T-helper 1 cell treated with Interleukin-12 subunit alpha and Interleukin-12 subunit beta and Interleukin-4 antibody, amounts not matched to agents 30 ng/mL and 1 ng/mL, for 36 hours (primary cell): ENCODE data around the gene KLHL30. TPM values are rescaled to one million over a fixed set of nuclear protein-coding genes. Genes with fewer than 3 reads are reported as not detected.

ENCODE experiments used
- intact Hi-C: fragments of 100-400 bp; cut with micrococcal nuclease; formaldehyde crosslinking; loops from one replicate; pipeline ENCODE4 v1.15.1; 2024
- total RNA-seq: library from RNA; stranded (reverse); gene quantifications from 2 replicates; pipeline ENCODE4 v1.2.3, GENCODE V29; 2022

Gene KLHL30
- total RNA-seq, 1 donor from 2014 or later: not detected

- intact Hi-C loops: no loop called here
Measured at GRCh38 chr2:238144262-238144661, 5.8 kb downstream of the KLHL30 start.

GRCh38 chr2:238145046-238145445, 6.6 kb downstream of the KLHL30 start:
- intact Hi-C loops: no loop called here

- intact Hi-C loops: no loop called here
Measured at GRCh38 chr2:238145851-238146250, 7.4 kb downstream of the KLHL30 start.

GRCh38 chr2:238146884-238147544, 8.5 kb downstream of the KLHL30 start:
- intact Hi-C loops: no loop called here

- intact Hi-C loops: no loop called here
Measured at GRCh38 chr2:238148981-238149380, 10.5 kb downstream of the KLHL30 start.

GRCh38 chr2:238149841-238150572, 11.5 kb downstream of the KLHL30 start:
- intact Hi-C loops: no loop called here

- intact Hi-C loops: no loop called here
Measured at GRCh38 chr2:238150686-238151085, 12.2 kb downstream of the KLHL30 start.

GRCh38 chr2:238151205-238151604, 12.7 kb downstream of the KLHL30 start:
- intact Hi-C loops: no loop called here

- intact Hi-C loops: no loop called here
Measured at GRCh38 chr2:238151628-238152235, 13.3 kb downstream of the KLHL30 start.

- intact Hi-C loops: no loop called here
Measured at GRCh38 chr2:238152771-238153688, 14.6 kb downstream of the KLHL30 start.

- intact Hi-C loops: no loop called here
Measured at GRCh38 chr2:238154570-238154969, 16.1 kb downstream of the KLHL30 start.

GRCh38 chr2:238155051-238155760, 16.7 kb downstream of the KLHL30 start:
- intact Hi-C loops: no loop called here

- intact Hi-C loops: no loop called here
Measured at GRCh38 chr2:238155761-238156694, 17.6 kb downstream of the KLHL30 start.

GRCh38 chr2:238157506-238158017, 19.1 kb downstream of the KLHL30 start:
- intact Hi-C loops: loop anchor here (1.0 kb wide), 1 partner anchor 299 kb away; no protein-coding TSS in a partner anchor

- intact Hi-C loops: loop anchor here (1.0 kb wide), 1 partner anchor 300 kb away; no protein-coding TSS in a partner anchor
Measured at GRCh38 chr2:238158018-238158508, 19.6 kb downstream of the KLHL30 start.

GRCh38 chr2:238158509-238159070, 20.1 kb downstream of the KLHL30 start, which contains the start of gene ERFE:
ERFE (plus strand) TSS chr2:238158970; CDS start chr2:238159008, 38 bp downstream.
- intact Hi-C loops: loop anchor here (1.0 kb wide), 2 partner anchors 105 to 300 kb away; no protein-coding TSS in a partner anchor

GRCh38 chr2:238159071-238159539, 20.6 kb downstream of the KLHL30 start:
- intact Hi-C loops: loop anchor here (1.0 kb wide), 1 partner anchor 104 kb away; no protein-coding TSS in a partner anchor

- intact Hi-C loops: loop anchor here (1.0 kb wide), 1 partner anchor 104 kb away; no protein-coding TSS in a partner anchor
Measured at GRCh38 chr2:238159661-238160205, 21.3 kb downstream of the KLHL30 start.
